Neural cell (in vitro differentiated cells): ENCODE results near the gene SNRPE. TPM values are rescaled to one million over a fixed set of nuclear protein-coding genes. Genes with fewer than 3 reads are reported as not detected.

Source experiments
- H2AFZ ChIP-seq: fragments of 200-600, 300-800 bp; sonication (generic), shearing (Covaris generic); 2 replicates; pipeline ENCODE4 v1.6.0; 2014; ENCODE audit warnings: low read depth, mild to moderate bottlenecking, antibody characterized with exemption, low read length, moderate library complexity
- H3F3A ChIP-seq: fragments of 200-600 bp; shearing (Covaris generic); 2 replicates; pipeline ENCODE4 v1.6.1; 2016; ENCODE audit warnings: mild to moderate bottlenecking, moderate library complexity, mixed read lengths, antibody characterized with exemption, low read length; ENCODE audit not compliant: insufficient read depth, poor library complexity, severe bottlenecking
- H3K27ac ChIP-seq: fragments of 200-600, 300-800 bp; sonication (generic), shearing (Covaris generic); 2 replicates; pipeline ENCODE4 v1.5.1; 2014; ENCODE audit warnings: mild to moderate bottlenecking, low read length, moderate library complexity
- H3K27me3 ChIP-seq: fragments of 300-800, 200-600 bp; sonication (generic), shearing (Covaris generic); 2 replicates; pipeline ENCODE4 v1.6.0; 2014; ENCODE audit warnings: mild to moderate bottlenecking, low read depth, low read length, moderate library complexity; ENCODE audit not compliant: insufficient read depth
- H3K36me3 ChIP-seq: fragments of 300-800, 200-600 bp; sonication (generic), shearing (Covaris generic); 2 replicates; pipeline ENCODE4 v1.5.1; 2014; ENCODE audit warnings: mild to moderate bottlenecking, antibody characterized with exemption, low read length, moderate library complexity; ENCODE audit not compliant: insufficient read depth
- H3K4me2 ChIP-seq: fragments of 300-800, 200-600 bp; sonication (generic), shearing (Covaris generic); 2 replicates; pipeline ENCODE4 v1.6.0; 2014; ENCODE audit warnings: mild to moderate bottlenecking, low read length
- H3K4me3 ChIP-seq: fragments of 300-800, 200-600 bp; sonication (generic), shearing (Covaris generic); 2 replicates; pipeline ENCODE4 v1.5.1; 2014; ENCODE audit warnings: mild to moderate bottlenecking, low read length, moderate library complexity
- H3K79me2 ChIP-seq: fragments of 200-600 bp; shearing (Covaris generic); replicated peaks from 2 replicates; pipeline ENCODE4 v1.6.0; 2014; ENCODE audit warnings: mild to moderate bottlenecking, low read length, moderate library complexity; ENCODE audit not compliant: insufficient read depth
- H3K9ac ChIP-seq: fragments of 300-800, 200-600 bp; sonication (generic), shearing (Covaris generic); 2 replicates; pipeline ENCODE4 v1.6.1; 2016; ENCODE audit warnings: mild to moderate bottlenecking, low read length, mixed read lengths
- H3K9me2 ChIP-seq: fragments of 200-600 bp; shearing (Covaris generic); 2 replicates; pipeline ENCODE4 v1.6.1; 2016; ENCODE audit warnings: mild to moderate bottlenecking, low read length, mixed read lengths; ENCODE audit not compliant: insufficient read depth
- H3K9me3 ChIP-seq: fragments of 200-600, 300-800 bp; sonication (generic), shearing (Covaris generic); 2 replicates; pipeline ENCODE4 v1.6.1; 2016; ENCODE audit warnings: mild to moderate bottlenecking, mixed run types, low read length, moderate library complexity, mixed read lengths
- H4K20me1 ChIP-seq: fragments of 200-600 bp; shearing (Covaris generic); 2 replicates; pipeline ENCODE4 v1.6.1; 2016; ENCODE audit warnings: mild to moderate bottlenecking, mixed run types; ENCODE audit not compliant: insufficient read depth
- CTCF ChIP-seq: fragments of 450-650 bp; IDR thresholded peaks from 2 replicates; pipeline ENCODE4 v1.5.1; 2014; ENCODE audit warnings: antibody characterized with exemption, mild to moderate bottlenecking, moderate library complexity; ENCODE audit not compliant: poor library complexity, severe bottlenecking
- EP300 ChIP-seq: fragments of 450-650 bp; conservative IDR thresholded peaks from 2 replicates; pipeline ENCODE4 v1.6.1; 2014; ENCODE audit warnings: antibody characterized with exemption, mild to moderate bottlenecking, moderate library complexity; ENCODE audit not compliant: poor library complexity, severe bottlenecking
- EZH2 ChIP-seq: fragments of 200-600, 300-800 bp; shearing (Covaris generic), sonication (generic); IDR thresholded peaks from 2 replicates; pipeline ENCODE4 v1.6.1; 2014; ENCODE audit warnings: antibody characterized with exemption, low read length, borderline replicate concordance, mild to moderate bottlenecking; ENCODE audit not compliant: insufficient read depth, poor library complexity, severe bottlenecking
- MXI1 ChIP-seq: fragments of 450-650 bp; conservative IDR thresholded peaks from 2 replicates; pipeline ENCODE4 v1.6.1; 2014; ENCODE audit warnings: antibody characterized with exemption, mild to moderate bottlenecking; ENCODE audit not compliant: poor library complexity, severe bottlenecking
- POLR2AphosphoS5 ChIP-seq: IDR thresholded peaks from 2 replicates; pipeline ENCODE4 v1.6.1; 2012
- RAD21 ChIP-seq: fragments of 450-650 bp; conservative IDR thresholded peaks from 2 replicates; pipeline ENCODE4 v1.6.1; 2014; ENCODE audit warnings: antibody characterized with exemption, mild to moderate bottlenecking, moderate library complexity
- REST ChIP-seq: IDR thresholded peaks from 2 replicates; pipeline ENCODE4 v1.6.1; 2012; ENCODE audit warnings: borderline replicate concordance
- SMC3 ChIP-seq: fragments of 450-650 bp; conservative IDR thresholded peaks from 2 replicates; pipeline ENCODE4 v1.6.1; 2014; ENCODE audit warnings: antibody characterized with exemption, mild to moderate bottlenecking, moderate library complexity; ENCODE audit not compliant: poor library complexity
- TAF1 ChIP-seq: IDR thresholded peaks from 2 replicates; pipeline ENCODE4 v1.6.1; 2012; ENCODE audit warnings: low read depth
- polyA plus RNA-seq: library from polyadenylated mRNA; depleted of rRNA; stranded (reverse); fragments of >200 nt; gene quantifications from 2 replicates; pipeline ENCODE4 v1.2.3, GENCODE V29; 2014

The SNRPE gene
- polyA plus RNA-seq, 1 donor from 2014 or later: 373 TPM

- Histone ChIP-seq H3K27me3 (no peaks in the 10 kb centered on the region), H2AFZ (no peak overlapping the region), H3K9me3 (no peaks in the 10 kb centered on the region), H4K20me1 (no peaks in the 10 kb centered on the region), H3K4me2 (no peak overlapping the region), H3K27ac (no peak overlapping the region), H3K9me2 (no peaks in the 10 kb centered on the region), H3K9ac (no peak overlapping the region), H3K4me3 (no peak overlapping the region), H3K36me3 (no peaks in the 10 kb centered on the region), H3F3A (no peaks in the 10 kb centered on the region), H3K79me2 (peaks cover 16% of the 10 kb centered on the region)
- TF ChIP-seq EZH2 (no peak), REST (no peak), RAD21 (no peak), MXI1 (no peak), TAF1 (no peak), EP300 (no peak), POLR2AphosphoS5 (no peak), SMC3 (no peak), CTCF (no peak)
Observed at GRCh38 chr1:203858055-203858454, 3.3 kb upstream of the SNRPE start.

- Histone ChIP-seq H3K79me2 (peaks cover 17% of the 10 kb centered on the region), H3K9me3 (no peaks in the 10 kb centered on the region), H3F3A (no peaks in the 10 kb centered on the region), H4K20me1 (no peaks in the 10 kb centered on the region), H3K27me3 (no peaks in the 10 kb centered on the region), H3K4me3 (no peak overlapping the region), H3K9me2 (no peaks in the 10 kb centered on the region), H3K9ac (no peak overlapping the region), H3K27ac (no peak overlapping the region), H3K4me2 (no peak overlapping the region), H3K36me3 (no peaks in the 10 kb centered on the region), H2AFZ (no peak overlapping the region)
- TF ChIP-seq REST (no peak), EP300 (no peak), SMC3 (no peak)
Observed at GRCh38 chr1:203858975-203859374, 2.4 kb upstream of the SNRPE start.
